ENCODE results near the gene FLVCR2. TPM values are rescaled to one million over a fixed set of nuclear protein-coding genes. Genes with fewer than 3 reads are reported as not detected.

FLVCR2 gene
- total and polyA plus RNA-seq, 2 experiments from 2014 or later = 1.4 to 3.1 TPM

- peaks cover 20% of the 10 kb centered on the region for H3K36me3 Mint-ChIP-seq (ENCODE audit: low read depth)
- ATAC-seq = no peak
These were observed 11.5 kb downstream of the FLVCR2 start for GRCh38 chr14:75589931-75590330.

More at GRCh38 chr14:75589931-75590330, 11.5 kb downstream of the FLVCR2 start:
- DNase-seq (ENCODE audit: low spot score) = no peak
- no peaks in the 10 kb centered on the region for H3K27me3 ChIP-seq (ENCODE audit: insufficient read depth)
- Mint-ChIP-seq H3K27me3 (ENCODE audit: insufficient read depth, low read depth, poor library complexity) (peaks cover 3% of the 10 kb centered on the region), H3K4me1 (peaks cover 7% of the 10 kb centered on the region), H3K27ac (no peak overlapping the region), H3K4me3 (no peak overlapping the region), H3K9me3 (peaks cover 24% of the 10 kb centered on the region)
- H3K4me3 ChIP-seq = no peak overlapping the region
- H4K20me1 ChIP-seq (replicated peaks; ENCODE audit: insufficient read depth) = 0 out of 2 replicates have a peak, but pooled peaks cover 3% of the 10 kb centered on the region
- H3K79me2 ChIP-seq (replicated peaks; ENCODE audit: insufficient read depth) = no peaks in the 10 kb centered on the region
- no peak for TF ChIP-seq CTCF (conservative IDR thresholded peaks at IDR 0.05; ENCODE audit: low read depth in 2 of 2)
- TF ChIP-seq ZNF114 (CRISPR knock-in tag; IDR thresholded peaks at IDR 0.05) = no peak
- TF ChIP-seq ZNF331 (CRISPR knock-in tag; IDR thresholded peaks at IDR 0.05; ENCODE audit: low read depth) = no peak
- TF ChIP-seq JUNB (IDR thresholded peaks at IDR 0.05; ENCODE audit: unreplicated experiment) = no peak
- TF ChIP-seq CREB1 (CRISPR knock-in tag; IDR thresholded peaks at IDR 0.05; ENCODE audit: low read depth) = no peak
- TF ChIP-seq POLR2AphosphoS5 (IDR thresholded peaks at IDR 0.05; ENCODE audit: low read depth) = no peak
- TF ChIP-seq ZNF462 (CRISPR knock-in tag; IDR thresholded peaks at IDR 0.05) = no peak
- TF ChIP-seq REST (IDR thresholded peaks at IDR 0.05; ENCODE audit: unreplicated experiment) = no peak
- no peak for TF ChIP-seq EZH2 (IDR thresholded peaks at IDR 0.05; ENCODE audit: low read depth, unreplicated experiment)
- TF ChIP-seq ETS1 (IDR thresholded peaks at IDR 0.05) = no peak
- TF ChIP-seq EZH2phosphoT487 (IDR thresholded peaks at IDR 0.05; ENCODE audit: unreplicated experiment) = no peak
- TF ChIP-seq NANOG (IDR thresholded peaks at IDR 0.05; ENCODE audit: borderline replicate concordance) = no peak
- no peaks in the 10 kb centered on the region; the same call in 1 of the 2 replicates for H3K36me3 ChIP-seq (ENCODE audit: insufficient read depth)
- no peaks in the 10 kb centered on the region for H3F3A ChIP-seq (replicated peaks; ENCODE audit: low read depth)
- H3K27ac ChIP-seq (ENCODE audit: low read depth) = no peak overlapping the region
- no peak overlapping the region for H3K4me2 ChIP-seq
- no peaks in the 10 kb centered on the region for H3K4me1 ChIP-seq (ENCODE audit: insufficient read depth)
- no peak overlapping the region for H2AFZ ChIP-seq
- H3K9me2 ChIP-seq (ENCODE audit: insufficient read depth) = no peaks in the 10 kb centered on the region
